OCI-LY1 (cell line): Measurements from ENCODE around the gene AP1G1.

Experiments used
- CTCF ChIP-seq: fragments of 200-600 bp; sonication (generic), shearing (Covaris generic); IDR thresholded peaks from 2 replicates; pipeline ENCODE4 v1.5.1; 2017; ENCODE audit warnings: mild to moderate bottlenecking, antibody characterized with exemption, low read length, moderate library complexity, mixed read lengths
- EZH2 ChIP-seq: fragments of 200-600 bp; sonication (generic), shearing (Covaris generic); IDR thresholded peaks from 2 replicates; pipeline ENCODE4 v1.8.0; 2017; ENCODE audit warnings: borderline replicate concordance, mixed run types, mild to moderate bottlenecking, antibody characterized with exemption, low read length, moderate library complexity, mixed read lengths

GRCh38 chr16:71784093-71784492, 24.5 kb downstream of the AP1G1 start:
- TF ChIP-seq CTCF = no peak
- no peak for TF ChIP-seq EZH2
